HG03159 (cell line): ENCODE results near the gene SP1.
"Not testable (repeated sequence)": the region's sequence is repeated elsewhere in the genome, so short reads cannot be mapped to it uniquely, and the experiment has no call there.

ENCODE experiments used
- ATAC-seq: cut with Tn5 transposase; IDR thresholded peaks from one replicate; pipeline ENCODE4 v1.9.1; 2021; ENCODE audit warnings: mild to moderate bottlenecking, moderate library complexity; ENCODE audit not compliant: unreplicated experiment

The SP1 gene

DNA sequence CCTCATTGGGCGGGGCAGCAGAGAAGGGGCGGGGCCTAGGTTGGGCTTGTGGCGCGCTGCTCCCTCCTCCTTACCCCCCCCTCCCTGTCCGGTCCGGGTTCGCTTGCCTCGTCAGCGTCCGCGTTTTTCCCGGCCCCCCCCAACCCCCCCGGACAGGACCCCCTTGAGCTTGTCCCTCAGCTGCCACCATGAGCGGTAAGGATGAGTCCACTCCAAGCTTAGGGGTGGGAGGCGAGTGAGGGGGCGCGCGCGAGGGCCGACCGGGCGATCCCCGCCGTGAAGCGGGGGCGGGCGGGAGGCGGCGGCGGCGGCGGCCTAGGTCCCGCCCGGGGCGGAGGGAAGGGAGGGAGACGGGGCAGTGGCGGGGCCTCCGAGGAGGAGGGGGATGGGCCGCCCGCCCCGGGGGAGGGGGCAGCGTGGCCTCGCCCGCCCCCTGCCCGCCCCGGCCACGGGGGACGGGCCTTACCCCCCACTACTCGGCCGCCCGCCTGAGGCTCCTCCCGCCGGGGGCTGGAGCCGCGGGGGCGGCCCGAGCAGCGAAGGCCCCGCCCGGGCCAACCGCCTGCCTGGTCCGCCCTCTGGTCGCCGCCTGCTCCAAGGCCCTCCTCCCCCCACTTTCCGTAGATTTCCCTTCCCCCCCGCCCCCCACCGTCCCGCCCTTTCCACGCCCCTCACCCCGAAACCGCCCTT, at the start of gene SP1:
SP1 (plus strand) TSS at position 73 of the 690 bp plus-strand sequence; CDS start at position 189, 116 bp downstream.
- peak; percentile 36 for ATAC-seq

DNA sequence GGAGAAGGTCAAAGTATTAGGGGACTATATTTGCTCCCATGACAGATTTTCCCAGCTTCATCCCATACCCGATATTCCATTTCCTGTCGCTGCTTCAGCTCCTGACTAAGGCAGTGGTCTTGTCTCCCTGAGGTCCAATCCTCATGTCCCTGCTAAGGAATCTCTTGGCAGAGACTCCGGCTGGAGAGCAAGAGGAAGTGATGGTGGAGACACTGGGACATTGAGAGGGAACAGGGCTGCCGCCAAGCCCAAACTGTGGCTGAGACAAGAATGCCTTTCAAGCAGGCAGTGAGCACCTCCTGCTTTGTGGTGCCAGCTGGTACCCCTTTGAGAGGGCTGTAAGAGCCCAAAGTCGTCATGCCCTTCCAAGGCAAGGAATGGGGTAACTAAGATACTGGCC, 49.3 kb upstream of the SP1 start:
- no peak for ATAC-seq

DNA sequence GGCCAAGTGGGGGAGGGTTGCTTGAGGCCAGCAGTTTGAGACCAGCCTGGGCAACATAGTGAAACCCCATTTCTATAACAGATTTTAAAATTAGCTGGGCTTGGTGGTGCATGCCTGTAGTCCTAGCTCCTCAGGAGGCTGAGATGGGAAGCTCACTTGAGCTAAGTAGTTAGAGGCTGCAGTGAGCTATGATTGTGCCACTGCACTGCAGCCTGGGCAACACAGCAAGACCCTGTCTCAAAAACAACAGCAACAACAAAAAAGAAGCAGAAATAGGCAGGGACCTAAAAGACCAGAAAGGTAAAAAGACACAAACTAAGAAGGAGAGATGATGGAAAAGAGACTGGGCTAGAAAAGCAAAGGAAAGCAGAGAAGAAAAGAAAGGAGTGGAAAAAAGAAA, 47.6 kb upstream of the SP1 start:
- not testable (repeated sequence) for ATAC-seq

DNA sequence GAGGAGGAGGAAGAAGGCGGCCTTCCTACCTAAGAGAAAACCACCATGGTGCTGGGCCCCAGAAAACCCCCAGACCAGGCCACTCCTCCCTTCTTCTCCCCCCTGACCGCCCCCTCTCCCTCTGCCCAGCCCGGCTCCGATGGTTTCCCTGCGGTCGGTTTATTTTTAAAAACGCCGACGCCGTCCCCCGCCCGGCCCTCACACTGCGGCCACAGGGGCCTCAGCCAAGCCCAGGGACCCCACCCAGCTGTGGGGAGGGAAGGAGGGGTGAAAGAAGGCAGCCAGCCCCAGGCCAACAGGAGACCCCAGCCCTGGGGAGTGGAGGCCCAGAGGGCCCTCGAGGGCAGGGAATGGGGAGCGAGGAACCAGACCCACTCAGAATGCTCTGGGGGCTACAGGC, 47.2 kb upstream of the SP1 start:
- ATAC-seq: no peak

DNA sequence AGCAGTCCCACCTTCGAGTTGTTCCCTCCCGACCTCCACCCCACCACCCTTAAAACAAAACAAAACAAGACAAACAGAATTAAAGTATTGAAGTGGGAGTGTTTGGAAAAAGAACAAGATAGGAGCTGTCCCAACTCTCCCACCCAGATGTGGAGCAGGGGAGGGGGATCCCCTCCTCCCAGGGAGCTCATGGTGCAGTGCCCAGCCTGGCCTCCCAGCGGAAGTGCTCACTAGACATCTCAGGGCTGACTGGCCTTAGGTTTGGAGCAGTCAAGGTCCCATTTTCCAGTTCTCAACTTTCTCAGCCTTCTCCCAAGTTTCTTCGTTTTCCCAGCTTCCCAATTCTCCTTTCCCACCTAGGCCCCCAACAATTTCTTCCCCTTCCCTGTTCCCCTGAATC, 46.7 kb upstream of the SP1 start:
- no peak for ATAC-seq

DNA sequence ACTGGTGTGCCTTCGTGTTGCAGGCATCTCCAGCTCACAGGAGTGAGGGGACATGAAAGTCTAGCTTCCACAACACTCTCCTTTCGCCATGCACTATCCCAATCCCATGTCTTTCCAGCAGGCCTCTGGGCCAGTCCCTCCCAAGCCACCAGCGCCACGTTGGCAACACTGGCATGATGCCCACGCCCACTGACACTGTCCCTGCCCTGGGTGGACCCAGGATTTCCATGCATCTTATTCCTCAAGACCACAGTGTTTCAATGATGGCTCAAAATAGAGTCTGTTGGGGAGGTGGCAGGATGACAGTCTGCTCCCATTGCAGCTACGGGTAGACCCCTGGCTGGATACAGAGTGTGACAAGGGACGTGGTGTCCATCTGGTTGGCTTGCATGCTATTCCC, 46.1 kb upstream of the SP1 start:
- ATAC-seq: no peak

DNA sequence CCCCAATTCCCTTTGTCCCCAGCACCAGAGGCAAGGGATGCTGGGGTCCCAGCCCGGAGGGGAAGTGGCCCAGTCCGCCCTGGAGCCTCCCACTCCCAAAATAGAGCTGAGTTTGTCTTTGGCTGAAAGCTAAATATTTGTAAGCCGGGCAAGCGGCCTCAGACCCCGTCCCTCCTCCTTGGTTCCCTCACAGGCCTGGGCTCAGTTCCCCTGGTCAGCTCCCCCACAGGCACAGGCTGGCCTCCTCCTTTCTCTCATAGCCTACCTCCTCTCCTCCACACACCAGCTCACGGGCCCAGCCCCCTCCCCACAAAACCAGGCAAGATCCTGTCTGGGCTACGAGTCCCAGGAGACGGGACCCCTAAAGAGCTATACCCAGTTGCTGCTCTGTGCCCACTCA, 45.2 kb upstream of the SP1 start:
- no peak for ATAC-seq

DNA sequence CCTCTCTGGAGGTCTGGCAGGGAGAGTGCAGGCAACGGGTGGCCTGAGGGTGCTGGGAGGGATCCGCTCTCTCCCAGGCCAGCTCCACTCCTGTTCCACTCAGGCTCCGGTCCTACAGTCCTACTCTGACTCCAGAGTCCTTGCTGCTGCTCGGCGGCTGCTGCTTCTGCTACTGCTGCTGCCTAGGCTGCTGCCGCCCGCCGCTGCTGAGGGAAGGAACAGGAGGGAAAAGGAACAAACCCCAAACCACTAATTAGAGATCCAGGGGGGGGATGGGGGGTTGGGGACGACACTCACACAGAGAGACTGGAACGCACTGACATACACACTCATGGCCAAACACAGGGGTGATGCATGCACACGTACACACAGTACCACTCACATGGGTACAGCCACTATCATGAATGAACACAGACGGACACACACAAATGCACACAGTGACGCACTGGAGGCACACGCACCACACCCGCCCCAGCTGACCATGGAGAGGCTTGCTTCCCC, 43.7 kb upstream of the SP1 start, which contains the start of gene SP7:
SP7 (minus strand) TSS at position 174 of the 501 bp plus-strand sequence. CDS start 708 bp downstream, outside the sequence.
- ATAC-seq: no peak

DNA sequence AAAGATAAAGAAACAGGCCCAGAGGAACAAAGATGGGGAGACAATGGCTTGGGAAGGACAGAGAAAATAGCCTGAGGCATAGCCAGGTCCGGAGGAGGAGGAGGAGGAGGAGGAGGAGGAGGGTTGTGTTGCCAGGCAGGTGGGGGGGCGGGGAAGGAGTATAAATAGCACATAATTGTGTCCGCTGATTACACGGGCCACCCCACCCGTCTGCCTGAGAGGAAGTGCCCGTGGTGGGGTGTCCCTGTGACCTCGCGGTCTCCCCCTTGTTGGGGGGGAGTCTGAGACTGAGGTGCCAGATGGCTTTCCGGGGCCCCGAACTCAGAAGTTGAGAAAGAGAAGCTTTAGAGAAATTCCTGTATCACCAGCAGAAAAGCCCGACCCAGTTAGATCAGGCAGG, 42.0 kb upstream of the SP1 start:
- no peak for ATAC-seq

DNA sequence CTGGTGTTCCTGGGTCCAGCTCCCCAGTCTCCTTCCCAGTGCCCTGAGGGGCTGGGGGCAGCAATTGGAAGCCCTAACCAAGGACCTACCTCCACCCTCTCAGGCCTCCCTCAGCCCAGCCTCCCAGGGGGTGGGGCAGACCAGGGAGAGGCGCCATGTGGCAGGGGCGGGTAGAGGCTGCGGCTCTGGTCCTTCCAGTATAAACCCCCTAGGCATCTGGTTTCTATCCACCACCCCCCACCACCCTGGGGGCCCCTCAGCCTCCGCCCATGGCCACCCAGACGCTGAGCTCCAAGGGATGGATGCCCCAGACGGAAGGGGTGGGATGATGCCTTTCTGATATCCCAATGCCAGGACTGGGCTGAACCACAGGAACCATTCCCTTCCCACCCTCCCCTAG, 41.1 kb upstream of the SP1 start:
- ATAC-seq: no peak

DNA sequence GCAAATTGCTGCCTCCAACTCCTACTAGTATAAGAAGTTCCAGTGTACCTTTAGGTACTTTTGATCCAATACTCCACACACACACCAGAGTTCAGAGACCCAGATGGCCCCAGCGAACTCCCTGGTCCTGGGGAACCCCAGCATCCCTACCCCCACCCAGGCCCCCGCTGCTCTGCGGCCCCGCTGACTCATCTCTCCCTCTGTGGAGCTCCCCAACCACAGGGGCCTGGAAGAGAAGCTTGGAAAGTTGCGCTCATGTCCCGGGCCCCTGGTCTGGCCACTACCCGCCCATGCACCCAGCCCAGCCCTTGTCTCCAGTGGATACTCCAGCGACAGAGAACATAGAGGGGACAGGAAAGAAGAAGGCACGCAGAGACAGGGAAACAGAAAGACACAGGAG, 39.6 kb upstream of the SP1 start:
- no peak for ATAC-seq

DNA sequence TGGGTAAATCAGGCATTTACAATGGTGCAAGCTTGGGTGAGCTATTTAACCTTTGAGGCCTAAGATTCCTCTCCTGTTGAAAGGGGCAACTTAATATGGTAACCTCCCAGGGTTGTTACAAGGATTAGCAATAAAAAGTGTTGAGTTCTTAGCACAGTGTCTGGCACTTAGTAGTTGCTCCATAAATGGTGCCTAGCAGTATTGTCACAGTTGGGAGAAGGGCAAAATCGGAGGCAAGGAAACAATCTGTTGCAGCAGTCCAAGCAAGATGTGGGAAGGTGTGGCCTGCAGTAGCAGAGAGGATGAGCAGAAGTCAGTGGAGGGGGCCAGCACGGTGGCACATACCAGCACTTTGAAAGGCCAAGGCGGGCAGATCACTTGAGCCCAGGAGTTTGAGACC, 36.5 kb upstream of the SP1 start:
- ATAC-seq: no peak

DNA sequence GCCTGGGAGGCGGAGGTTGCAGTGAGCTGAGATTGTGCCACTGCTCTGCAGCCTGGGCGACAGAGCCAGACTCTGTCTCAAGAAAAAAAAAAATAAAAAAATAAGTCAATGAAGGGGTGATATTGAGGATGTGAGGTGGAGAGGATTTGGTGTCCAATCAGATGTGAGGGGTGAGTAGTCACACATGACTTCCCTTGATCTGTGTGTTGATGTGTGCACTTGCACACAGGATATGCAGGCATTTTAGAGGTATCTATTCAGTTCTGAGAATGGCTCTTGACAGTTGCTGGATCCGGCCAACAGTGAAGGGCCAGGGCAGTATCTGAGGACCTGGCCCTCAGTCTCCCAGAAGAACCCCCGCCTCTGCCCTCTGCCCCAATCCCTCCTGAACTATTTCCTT, 36.0 kb upstream of the SP1 start:
- no peak for ATAC-seq

DNA sequence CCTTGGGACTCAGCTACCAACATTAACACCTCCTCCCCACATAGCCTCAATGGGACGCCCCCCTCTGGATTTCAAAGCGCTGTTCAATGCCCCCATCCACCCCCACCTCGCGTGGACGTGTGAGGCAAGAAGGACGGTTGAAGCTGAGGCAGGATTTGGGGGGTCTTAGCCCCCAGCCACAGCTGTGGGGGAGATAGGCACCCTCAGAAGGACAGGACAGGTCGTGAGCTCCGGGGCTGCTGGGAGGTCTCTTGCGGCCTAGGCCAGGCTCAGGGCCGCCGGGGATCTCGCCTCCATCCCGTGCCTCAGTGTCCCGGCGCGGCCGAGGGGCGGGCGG, 35.5 kb upstream of the SP1 start:
- ATAC-seq: no peak

DNA sequence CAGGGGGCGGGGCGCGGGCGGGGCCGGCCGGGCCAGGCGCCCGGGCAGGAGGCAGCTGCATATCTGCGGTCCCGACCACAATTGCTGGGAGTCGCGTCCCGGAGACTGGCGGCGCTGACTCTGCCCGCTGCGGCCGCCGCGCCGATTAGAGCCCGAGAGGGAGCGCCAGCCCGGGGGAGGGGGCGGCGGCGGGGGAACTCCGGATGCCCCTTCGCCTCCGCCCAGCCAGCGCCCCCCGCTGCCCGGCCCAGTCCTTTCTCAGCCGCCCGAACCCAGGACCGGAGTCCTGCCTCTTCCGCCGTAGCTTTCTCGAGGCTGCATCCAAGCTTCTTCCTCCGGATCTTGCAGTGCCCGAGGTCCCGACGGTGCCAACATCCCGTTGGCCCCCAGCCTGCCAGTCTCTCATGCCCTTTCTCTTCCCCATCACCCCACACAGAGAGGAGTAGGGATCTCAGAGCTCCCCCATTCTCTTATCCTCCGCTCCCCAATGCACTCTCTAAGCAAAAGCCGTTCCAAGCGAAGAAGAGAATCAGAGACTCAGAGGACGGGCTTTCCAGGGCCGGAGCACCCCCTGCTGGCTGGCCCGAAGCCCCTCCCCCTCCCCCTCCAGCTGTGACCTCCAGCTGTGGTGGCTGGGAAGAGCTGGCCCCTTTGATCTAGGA, 35.0 kb upstream of the SP1 start:
- no peak for ATAC-seq

DNA sequence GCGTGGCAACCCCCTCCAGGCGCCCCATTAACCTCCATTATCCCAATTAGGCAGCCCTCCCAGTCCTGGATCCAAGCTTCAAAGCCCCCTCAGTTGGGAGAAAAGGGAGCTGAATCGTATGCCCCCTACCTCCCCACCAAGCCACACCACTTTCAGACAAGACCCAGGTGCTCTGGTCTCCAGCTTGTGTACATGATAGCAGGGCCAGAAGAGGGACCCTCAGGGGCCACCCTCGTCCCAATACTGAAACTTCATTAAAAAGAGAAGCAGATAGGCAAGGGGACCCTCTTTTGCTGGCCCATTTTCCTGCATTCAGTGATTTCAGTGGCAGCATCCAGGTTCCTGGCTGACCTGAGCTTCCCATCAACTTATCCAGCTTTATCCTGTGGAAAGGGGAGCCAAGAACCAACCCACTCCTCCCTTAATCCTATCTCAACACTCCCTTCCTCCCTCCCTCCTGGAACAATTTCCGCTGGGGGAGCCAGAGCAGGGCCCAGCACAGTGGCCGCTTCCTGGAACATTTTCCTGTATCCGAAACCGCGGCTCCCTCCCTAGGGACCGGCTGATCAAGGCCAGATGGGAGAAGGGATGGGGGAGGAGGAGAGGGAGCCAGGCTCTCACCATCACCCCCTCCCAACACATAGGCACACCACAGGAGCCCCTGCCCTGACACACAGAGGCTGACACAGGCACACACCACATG, 34.3 kb upstream of the SP1 start:
- ATAC-seq: no peak

DNA sequence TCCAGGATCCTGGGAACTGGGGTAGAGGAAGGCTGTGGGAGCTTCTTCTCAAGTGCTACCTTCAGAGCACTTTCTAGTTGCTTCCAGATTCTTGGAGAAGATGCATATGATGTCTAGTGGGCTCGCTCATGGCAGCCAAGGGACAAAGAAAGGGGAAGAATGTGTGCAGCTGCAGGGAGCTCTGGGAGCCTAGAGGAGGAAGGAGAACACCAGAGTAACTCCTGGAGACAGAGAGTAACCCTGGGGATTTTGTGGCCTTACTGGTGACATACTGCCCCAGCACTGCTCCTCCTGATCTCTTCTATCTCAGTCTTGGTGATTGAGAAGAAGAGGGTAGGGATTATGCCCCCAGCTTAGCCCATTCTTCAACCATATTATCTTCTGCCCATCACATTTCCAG, 33.5 kb upstream of the SP1 start:
- no peak for ATAC-seq

DNA sequence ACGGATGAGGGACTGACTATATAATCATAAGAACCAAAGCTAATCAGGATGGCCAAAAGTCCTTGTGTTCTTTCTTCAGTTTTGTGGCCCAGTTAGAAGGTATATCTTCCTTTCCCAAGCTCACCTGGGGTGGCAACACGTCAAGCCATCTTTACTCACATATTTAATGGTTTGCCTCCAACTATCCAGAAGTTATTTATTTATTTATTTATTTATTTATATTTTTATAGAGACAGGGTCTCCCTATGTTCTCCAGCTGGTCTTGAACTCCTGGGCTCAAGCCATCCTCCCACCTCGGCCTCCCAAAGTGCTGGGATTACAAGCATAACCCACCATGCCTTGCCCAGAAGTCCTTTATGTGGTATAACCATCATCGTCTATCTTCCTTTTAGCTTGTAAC, 32.1 kb upstream of the SP1 start:
- ATAC-seq: no peak

DNA sequence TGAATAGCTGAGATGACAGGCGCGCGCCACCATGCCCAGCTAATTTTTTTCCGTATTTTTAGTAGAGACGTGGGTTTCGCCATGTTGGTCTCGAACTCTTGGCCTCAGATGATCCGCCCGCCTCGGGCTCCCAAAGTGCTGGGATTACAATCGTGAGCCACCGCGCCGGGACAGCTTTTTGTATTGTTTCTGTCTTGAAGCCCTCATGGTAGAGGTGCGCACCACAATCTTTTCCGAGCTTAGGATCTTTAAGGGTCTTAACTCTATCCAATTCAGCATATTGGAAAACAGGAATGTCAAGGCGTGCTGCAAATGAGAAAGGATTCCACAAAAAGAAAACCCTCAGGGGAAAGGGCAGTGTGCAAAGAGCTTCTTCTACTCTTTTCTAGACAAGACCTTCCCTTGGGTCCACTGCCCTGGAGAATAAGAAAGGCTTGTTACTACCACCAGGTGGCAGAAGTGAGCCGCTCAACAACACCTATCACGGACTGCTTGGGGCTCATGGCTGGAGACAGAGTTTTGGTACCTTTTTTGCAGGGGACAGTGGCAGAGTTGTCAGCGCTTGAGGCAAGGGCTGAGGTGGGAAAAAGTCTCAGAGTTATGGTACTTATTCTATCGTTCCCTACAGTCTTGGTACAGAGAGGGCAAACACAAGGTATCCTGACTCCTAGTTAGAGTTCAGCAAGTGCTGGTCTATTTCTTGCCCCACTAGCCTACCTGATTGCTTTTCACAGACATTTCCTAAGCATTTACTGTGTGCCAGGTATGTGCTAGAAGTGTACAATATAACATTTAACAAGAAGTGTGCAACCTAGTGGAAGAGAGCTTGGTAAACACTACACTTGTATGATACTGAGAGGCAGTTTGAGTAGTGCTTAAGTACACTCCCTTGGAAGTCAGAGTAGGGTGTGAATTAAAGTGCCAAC, 27.4 kb upstream of the SP1 start:
- ATAC-seq: no peak

DNA sequence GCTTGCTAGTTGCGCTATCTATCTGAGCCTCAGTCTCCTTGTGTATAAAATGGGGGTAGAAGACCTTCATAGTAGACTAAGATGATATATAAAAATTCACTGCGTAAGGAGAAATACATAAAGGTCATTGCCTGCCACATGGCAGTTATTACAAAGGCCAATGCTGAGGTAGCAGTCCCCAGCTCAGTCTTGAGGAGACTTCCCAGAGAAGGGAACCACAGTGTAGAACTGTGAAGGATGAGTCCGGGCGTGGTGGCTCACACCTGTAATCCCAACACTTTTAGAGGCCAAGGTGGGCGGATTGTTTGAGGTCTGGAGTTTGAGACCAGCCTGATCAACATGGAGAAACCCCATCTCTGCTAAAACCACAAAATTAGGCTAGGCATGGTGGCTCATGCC, 26.7 kb upstream of the SP1 start:
- no peak for ATAC-seq

DNA sequence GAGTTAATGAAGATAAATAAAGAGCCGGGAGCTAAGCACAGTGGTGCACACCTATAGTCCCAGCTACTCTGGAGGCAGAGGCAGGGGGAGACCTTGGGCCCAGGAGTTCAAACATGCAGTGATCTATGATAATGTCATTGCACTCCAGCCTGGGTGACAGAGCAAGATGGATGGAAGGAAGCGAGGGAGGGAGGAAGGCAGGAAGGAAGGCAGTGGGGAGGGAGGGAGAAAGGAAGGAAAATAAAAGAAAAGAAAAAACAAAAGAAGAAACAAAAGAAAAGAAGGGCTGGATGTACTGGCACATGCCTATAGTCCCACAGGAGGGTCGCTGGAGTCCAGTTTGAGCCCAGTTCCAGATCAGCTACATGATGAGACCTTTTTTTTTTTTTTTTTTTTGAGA, 24.9 kb upstream of the SP1 start:
- ATAC-seq: no peak
